Smooth muscle cell (in vitro differentiated cells): ENCODE data around the gene KIF4B. TPM values are rescaled to one million over a fixed set of nuclear protein-coding genes. Genes with fewer than 3 reads are reported as not detected.

Source experiments
- DNase-seq: peaks from one replicate; lab custom pipeline; 2025; ENCODE audit not compliant: unreplicated experiment; lab: John Stamatoyannopoulos, UW
- H2AFZ ChIP-seq: fragments of 200-600 bp; sonication (generic); 2 replicates; pipeline ENCODE4 v1.6.0; 2016; ENCODE audit warnings: antibody characterized with exemption, low read depth, mild to moderate bottlenecking
- H3F3A ChIP-seq: fragments of 200-600 bp; sonication (generic); 2 replicates; pipeline ENCODE4 v1.6.0; 2017; ENCODE audit warnings: antibody characterized with exemption, low read depth
- H3K27ac ChIP-seq: fragments of 200-600 bp; sonication (generic); 2 replicates; pipeline ENCODE4 v1.5.1; 2016; ENCODE audit warnings: low read depth, mild to moderate bottlenecking
- H3K27me3 ChIP-seq: fragments of 200-600 bp; sonication (generic); 2 replicates; pipeline ENCODE4 v1.6.1; 2016; ENCODE audit warnings: low read depth, mild to moderate bottlenecking
- H3K36me3 ChIP-seq: fragments of 200-600 bp; sonication (generic); 2 replicates; pipeline ENCODE4 v1.5.1; 2016; ENCODE audit warnings: low read depth
- H3K4me1 ChIP-seq: fragments of 200-600 bp; sonication (generic); 2 replicates; pipeline ENCODE4 v1.5.1; 2016; ENCODE audit warnings: low read depth
- H3K4me2 ChIP-seq: fragments of 200-600 bp; sonication (generic); 2 replicates; pipeline ENCODE4 v1.6.0; 2016; ENCODE audit warnings: mild to moderate bottlenecking
- H3K4me3 ChIP-seq: fragments of 200-600 bp; sonication (generic); 2 replicates; pipeline ENCODE4 v1.5.1; 2016; ENCODE audit warnings: mild to moderate bottlenecking
- H3K79me2 ChIP-seq: fragments of 200-600 bp; sonication (generic); 2 replicates; pipeline ENCODE4 v1.6.0; 2016; ENCODE audit warnings: low read depth, mild to moderate bottlenecking
- H3K9ac ChIP-seq: fragments of 200-600 bp; sonication (generic); 2 replicates; pipeline ENCODE4 v1.6.0; 2016; ENCODE audit warnings: low read depth
- H3K9me3 ChIP-seq: fragments of 200-600 bp; sonication (generic); replicated peaks from 2 replicates; pipeline ENCODE4 v1.5.1; 2016; ENCODE audit warnings: low read depth
- H4K20me1 ChIP-seq: fragments of 200-600 bp; sonication (generic); 2 replicates; pipeline ENCODE4 v1.6.0; 2016; ENCODE audit warnings: low read depth
- CTCF ChIP-seq: fragments of 200-600 bp; sonication (generic); IDR thresholded peaks from 2 replicates; pipeline ENCODE4 v1.5.1; 2017; ENCODE audit warnings: borderline replicate concordance, mild to moderate bottlenecking, antibody characterized with exemption; ENCODE audit not compliant: insufficient read depth, poor library complexity, severe bottlenecking
- WGBS: methylation state at CpG from one replicate; pipeline ENCODE4 v1.1.7; 2016; ENCODE audit warnings: low lambda C conversion rate; 5-methylcytosine and 5-hydroxymethylcytosine counted together
- polyA plus RNA-seq: library from polyadenylated mRNA; unstranded; fragments of >200 nt; fragmentation: Nextera tagmentation; extraction: Ambion mirVana; gene quantifications from 2 replicates; pipeline ENCODE4 v1.2.1, GENCODE V29; 2016
- total RNA-seq: library from RNA; depleted of rRNA; stranded (reverse); fragments of >200 nt; gene quantifications from 2 replicates; pipeline ENCODE4 v1.2.3, GENCODE V29; 2014

KIF4B gene
- total and polyA plus RNA-seq, 2 experiments from 2014 or later: not detected

- Histone ChIP-seq H3F3A (no peaks in the 10 kb centered on the region), H3K36me3 (no peaks in the 10 kb centered on the region), H4K20me1 (no peaks in the 10 kb centered on the region), H3K9me3 (no peaks in the 10 kb centered on the region), H3K79me2 (no peaks in the 10 kb centered on the region), H3K9ac (no peak overlapping the region), H3K4me3 (no peak overlapping the region), H2AFZ (no peak overlapping the region), H3K4me2 (no peak overlapping the region), H3K27me3 (no peaks in the 10 kb centered on the region), H3K4me1 (no peaks in the 10 kb centered on the region), H3K27ac (no peak overlapping the region)
- TF ChIP-seq CTCF: no peak
- DNase-seq: no peak
These were observed 31.0 kb downstream of the KIF4B start for GRCh38 chr5:155044591-155044990.

GRCh38 chr5:155046591-155046990 is 33.0 kb downstream of the KIF4B start:
- Histone ChIP-seq H3K9ac (no peak overlapping the region), H3K9me3 (no peaks in the 10 kb centered on the region), H3K4me2 (no peak overlapping the region), H3K4me3 (no peak overlapping the region), H2AFZ (no peak overlapping the region), H3K79me2 (no peaks in the 10 kb centered on the region), H3K27ac (no peak overlapping the region), H4K20me1 (no peaks in the 10 kb centered on the region), H3K4me1 (peaks cover 8% of the 10 kb centered on the region), H3K27me3 (no peaks in the 10 kb centered on the region), H3F3A (no peaks in the 10 kb centered on the region), H3K36me3 (no peaks in the 10 kb centered on the region)
- no peak for DNase-seq
- TF ChIP-seq CTCF: no peak
- WGBS: 68% methylated on average over 2 of the region's 2 CpGs

GRCh38 chr5:155047818-155048217 is 34.3 kb downstream of the KIF4B start:
- DNase-seq: no peak
- Histone ChIP-seq H3K9me3 (no peaks in the 10 kb centered on the region), H3K27me3 (no peaks in the 10 kb centered on the region)

More at GRCh38 chr5:155047818-155048217, 34.3 kb downstream of the KIF4B start:
- Histone ChIP-seq H3K36me3 (no peaks in the 10 kb centered on the region), H4K20me1 (no peaks in the 10 kb centered on the region), H3K9ac (no peak overlapping the region), H3K79me2 (no peaks in the 10 kb centered on the region), H3K4me2 (no peak overlapping the region), H3F3A (no peaks in the 10 kb centered on the region), H3K4me3 (no peak overlapping the region), H3K4me1 (peaks cover 8% of the 10 kb centered on the region), H3K27ac (no peak overlapping the region), H2AFZ (no peak overlapping the region)
- no peak for TF ChIP-seq CTCF
- 78% methylated on average over 8 of the region's 8 CpGs for WGBS
